ENCODE data around the gene GPC3. TPM values are rescaled to one million over a fixed set of nuclear protein-coding genes. Genes with fewer than 3 reads are reported as not detected.
A peak's percentile ranks its signal among the peaks of the same experiment; 100 is the strongest.

GPC3 gene
- polyA plus RNA-seq, 1 donor, result 75.8 TPM

GRCh38 chrX:133709501-133709900, 275.9 kb downstream of the GPC3 start:
- H3K9me3 ChIP-seq (ENCODE audit: control insufficient read depth, low read depth, low read length), result no peaks in the 10 kb centered on the region
- WGBS (ENCODE audit: insufficient coverage, low lambda C conversion rate), result no CpG with 5 or more reads among the region's 1 CpG

GRCh38 chrX:133706890-133707289, 278.5 kb downstream of the GPC3 start:
- Histone ChIP-seq H3K4me3 (ENCODE audit: low read length) (no peak overlapping the region), H3K27me3 (ENCODE audit: control insufficient read depth, insufficient read depth, low read length) (no peaks in the 10 kb centered on the region), H3K4me1 (ENCODE audit: control insufficient read depth, insufficient read depth, low read length) (no peaks in the 10 kb centered on the region), H3K36me3 (ENCODE audit: control insufficient read depth, insufficient read depth, low read length) (no peaks in the 10 kb centered on the region), H3K27ac (ENCODE audit: low read length) (no peak overlapping the region), H3K9me3 (ENCODE audit: control insufficient read depth, low read depth, low read length) (no peaks in the 10 kb centered on the region)
- no peak for DNase-seq
- 100% methylated on average over 1 of the region's 1 CpG for WGBS (ENCODE audit: insufficient coverage, low lambda C conversion rate)

More at GRCh38 chrX:133709501-133709900, 275.9 kb downstream of the GPC3 start:
- Histone ChIP-seq H3K4me1 (ENCODE audit: control insufficient read depth, insufficient read depth, low read length) (no peaks in the 10 kb centered on the region), H3K27me3 (ENCODE audit: control insufficient read depth, insufficient read depth, low read length) (no peaks in the 10 kb centered on the region), H3K36me3 (ENCODE audit: control insufficient read depth, insufficient read depth, low read length) (no peaks in the 10 kb centered on the region), H3K4me3 (ENCODE audit: low read length) (no peak overlapping the region), H3K27ac (ENCODE audit: low read length) (no peak overlapping the region)
- DNase-seq, result no peak

- no peak overlapping the region for H3K4me3 ChIP-seq (ENCODE audit: low read length)
- H3K27ac ChIP-seq (ENCODE audit: low read length), result no peak overlapping the region
- H3K4me1 ChIP-seq (ENCODE audit: control insufficient read depth, insufficient read depth, low read length), result no peaks in the 10 kb centered on the region
- H3K36me3 ChIP-seq (ENCODE audit: control insufficient read depth, insufficient read depth, low read length), result no peaks in the 10 kb centered on the region
- H3K9me3 ChIP-seq (ENCODE audit: control insufficient read depth, low read depth, low read length), result no peaks in the 10 kb centered on the region
- DNase-seq, result no peak
- H3K27me3 ChIP-seq (ENCODE audit: control insufficient read depth, insufficient read depth, low read length), result no peaks in the 10 kb centered on the region
Measured at GRCh38 chrX:133702230-133702629, 283.2 kb downstream of the GPC3 start.

- H3K9me3 ChIP-seq (ENCODE audit: control insufficient read depth, low read depth, low read length), result no peaks in the 10 kb centered on the region
- WGBS (ENCODE audit: insufficient coverage, low lambda C conversion rate), result no CpG with 5 or more reads among the region's 7 CpGs
- H3K4me1 ChIP-seq (ENCODE audit: control insufficient read depth, insufficient read depth, low read length), result no peaks in the 10 kb centered on the region
- H3K27me3 ChIP-seq (ENCODE audit: control insufficient read depth, insufficient read depth, low read length), result no peaks in the 10 kb centered on the region
- no peak overlapping the region for H3K27ac ChIP-seq (ENCODE audit: low read length)
- DNase-seq, result no peak
- no peak overlapping the region for H3K4me3 ChIP-seq (ENCODE audit: low read length)
- no peaks in the 10 kb centered on the region for H3K36me3 ChIP-seq (ENCODE audit: control insufficient read depth, insufficient read depth, low read length)
Measured at GRCh38 chrX:133699023-133699728, 286.2 kb downstream of the GPC3 start.

GRCh38 chrX:133698298-133698697, 287.1 kb downstream of the GPC3 start:
- no peak overlapping the region for H3K4me3 ChIP-seq (ENCODE audit: low read length)
- no peak for DNase-seq
- no peaks in the 10 kb centered on the region for H3K4me1 ChIP-seq (ENCODE audit: control insufficient read depth, insufficient read depth, low read length)
- no peaks in the 10 kb centered on the region for H3K27me3 ChIP-seq (ENCODE audit: control insufficient read depth, insufficient read depth, low read length)
- H3K36me3 ChIP-seq (ENCODE audit: control insufficient read depth, insufficient read depth, low read length), result no peaks in the 10 kb centered on the region
- WGBS (ENCODE audit: insufficient coverage, low lambda C conversion rate), result no CpG with 5 or more reads among the region's 2 CpGs
- H3K9me3 ChIP-seq (ENCODE audit: control insufficient read depth, low read depth, low read length), result no peaks in the 10 kb centered on the region
- H3K27ac ChIP-seq (ENCODE audit: low read length), result no peak overlapping the region

GRCh38 chrX:133697656-133698055, 287.7 kb downstream of the GPC3 start:
- Histone ChIP-seq H3K27ac (ENCODE audit: low read length) (no peak overlapping the region), H3K4me1 (ENCODE audit: control insufficient read depth, insufficient read depth, low read length) (no peaks in the 10 kb centered on the region), H3K36me3 (ENCODE audit: control insufficient read depth, insufficient read depth, low read length) (no peaks in the 10 kb centered on the region), H3K27me3 (ENCODE audit: control insufficient read depth, insufficient read depth, low read length) (no peaks in the 10 kb centered on the region), H3K4me3 (ENCODE audit: low read length) (no peak overlapping the region), H3K9me3 (ENCODE audit: control insufficient read depth, low read depth, low read length) (no peaks in the 10 kb centered on the region)
- DNase-seq, result no peak
- WGBS (ENCODE audit: insufficient coverage, low lambda C conversion rate), result no CpG with 5 or more reads among the region's 3 CpGs

GRCh38 chrX:133689997-133690599, 295.3 kb downstream of the GPC3 start:
- no peaks in the 10 kb centered on the region for H3K27me3 ChIP-seq (ENCODE audit: control insufficient read depth, insufficient read depth, low read length)
- WGBS (ENCODE audit: insufficient coverage, low lambda C conversion rate), result 83% methylated on average over 1 of the region's 1 CpG
- H3K27ac ChIP-seq (ENCODE audit: low read length), result no peak overlapping the region
- no peaks in the 10 kb centered on the region for H3K4me1 ChIP-seq (ENCODE audit: control insufficient read depth, insufficient read depth, low read length)
- H3K36me3 ChIP-seq (ENCODE audit: control insufficient read depth, insufficient read depth, low read length), result no peaks in the 10 kb centered on the region
- H3K9me3 ChIP-seq (ENCODE audit: control insufficient read depth, low read depth, low read length), result no peaks in the 10 kb centered on the region
- no peak for DNase-seq
- no peak overlapping the region for H3K4me3 ChIP-seq (ENCODE audit: low read length)

GRCh38 chrX:133685822-133686221, 299.6 kb downstream of the GPC3 start:
- no CpG with 5 or more reads among the region's 3 CpGs for WGBS (ENCODE audit: insufficient coverage, low lambda C conversion rate)
- H3K36me3 ChIP-seq (ENCODE audit: control insufficient read depth, insufficient read depth, low read length), result no peaks in the 10 kb centered on the region
- DNase-seq, result peak in 1 of 2 donors; percentile 13

GRCh38 chrX:133681897-133682296, 303.5 kb downstream of the GPC3 start:
- Histone ChIP-seq H3K27me3 (ENCODE audit: control insufficient read depth, insufficient read depth, low read length) (no peaks in the 10 kb centered on the region), H3K36me3 (ENCODE audit: control insufficient read depth, insufficient read depth, low read length) (no peaks in the 10 kb centered on the region)
- no CpG with 5 or more reads among the region's 6 CpGs for WGBS (ENCODE audit: insufficient coverage, low lambda C conversion rate)

More at GRCh38 chrX:133685822-133686221, 299.6 kb downstream of the GPC3 start:
- Histone ChIP-seq H3K27me3 (ENCODE audit: control insufficient read depth, insufficient read depth, low read length) (no peaks in the 10 kb centered on the region), H3K27ac (ENCODE audit: low read length) (no peak overlapping the region), H3K4me1 (ENCODE audit: control insufficient read depth, insufficient read depth, low read length) (no peaks in the 10 kb centered on the region), H3K9me3 (ENCODE audit: control insufficient read depth, low read depth, low read length) (no peaks in the 10 kb centered on the region), H3K4me3 (ENCODE audit: low read length) (no peak overlapping the region)

GRCh38 chrX:133681421-133681820, 304.0 kb downstream of the GPC3 start:
- no CpG with 5 or more reads among the region's 3 CpGs for WGBS (ENCODE audit: insufficient coverage, low lambda C conversion rate)

More at GRCh38 chrX:133681897-133682296, 303.5 kb downstream of the GPC3 start:
- H3K4me1 ChIP-seq (ENCODE audit: control insufficient read depth, insufficient read depth, low read length), result peaks cover 7% of the 10 kb centered on the region
- no peak for DNase-seq
- H3K27ac ChIP-seq (ENCODE audit: low read length), result no peak overlapping the region
- no peaks in the 10 kb centered on the region for H3K9me3 ChIP-seq (ENCODE audit: control insufficient read depth, low read depth, low read length)
- no peak overlapping the region for H3K4me3 ChIP-seq (ENCODE audit: low read length)

More at GRCh38 chrX:133681421-133681820, 304.0 kb downstream of the GPC3 start:
- Histone ChIP-seq H3K27ac (ENCODE audit: low read length) (no peak overlapping the region), H3K4me3 (ENCODE audit: low read length) (no peak overlapping the region), H3K36me3 (ENCODE audit: control insufficient read depth, insufficient read depth, low read length) (no peaks in the 10 kb centered on the region), H3K4me1 (ENCODE audit: control insufficient read depth, insufficient read depth, low read length) (peaks cover 7% of the 10 kb centered on the region), H3K27me3 (ENCODE audit: control insufficient read depth, insufficient read depth, low read length) (no peaks in the 10 kb centered on the region), H3K9me3 (ENCODE audit: control insufficient read depth, low read depth, low read length) (no peaks in the 10 kb centered on the region)
- no peak for DNase-seq
